Embryonic facial prominence (tissue), 1 donor: Measurements from ENCODE around the gene TTC39A.

Source experiments
- DNase-seq: peaks from one replicate; pipeline ENCODE4 v3.0.0-alpha.2; 2016; ENCODE audit errors: extremely low spot score

The TTC39A gene

DNA sequence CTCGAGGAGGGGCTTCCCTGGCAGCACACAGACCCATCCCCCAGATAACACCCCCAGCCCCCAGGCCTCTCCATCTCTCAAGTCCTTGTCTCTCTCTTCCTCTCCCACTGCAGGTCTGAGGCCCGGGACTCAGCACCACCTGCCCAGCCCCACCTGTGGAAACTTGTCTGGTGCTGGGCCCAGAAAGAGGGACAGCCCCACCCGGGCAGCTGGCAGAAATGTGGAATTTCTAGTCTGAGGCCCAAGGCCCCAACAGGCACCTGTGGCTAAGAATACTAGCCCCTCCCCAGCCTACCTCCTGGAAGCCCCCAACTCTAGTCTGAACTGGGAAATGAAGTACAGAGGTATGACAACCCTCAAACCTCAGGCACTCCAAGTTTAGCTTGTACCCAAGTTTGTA, 15.4 kb downstream of the TTC39A start:
- no peak for DNase-seq

DNA sequence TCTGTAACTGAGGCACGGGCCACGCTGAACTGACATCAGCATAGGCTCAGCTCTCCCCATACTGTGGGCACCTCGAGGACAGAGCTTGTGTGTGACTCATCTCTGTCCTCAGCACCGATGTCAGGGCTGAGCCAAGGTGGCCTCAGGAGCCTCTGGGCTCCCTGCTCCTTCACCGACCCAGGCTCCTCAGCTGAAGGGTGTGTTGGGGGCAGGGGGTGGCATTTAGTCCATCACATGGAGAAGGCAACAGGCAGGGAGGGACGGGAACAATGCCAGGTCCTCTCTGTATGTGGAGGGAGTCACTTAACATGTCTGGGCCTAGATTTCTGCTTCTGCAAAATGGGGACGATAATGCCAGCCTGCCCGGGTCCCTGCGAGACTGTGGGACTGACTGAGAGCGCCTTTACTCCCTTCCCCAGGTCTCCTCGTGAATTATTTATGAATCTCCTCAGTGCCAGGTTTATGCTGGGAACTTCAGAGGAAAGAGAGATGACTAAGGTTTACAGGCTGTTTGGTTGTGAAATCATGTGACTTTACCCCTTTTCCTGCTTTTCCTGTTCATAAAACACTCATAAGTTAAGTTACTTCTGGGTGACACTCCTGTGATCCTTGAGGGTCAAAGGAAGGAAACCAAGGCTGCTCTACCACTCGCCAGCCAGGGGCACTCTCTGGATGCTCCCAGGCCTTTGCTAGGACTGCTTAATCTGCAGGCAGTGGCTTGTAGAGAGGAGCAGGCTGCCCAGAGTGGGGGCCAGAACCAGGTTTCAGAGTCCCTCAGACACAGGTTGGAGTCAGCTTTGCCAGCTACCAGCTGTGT, 16.2 kb downstream of the TTC39A start:
- DNase-seq = no peak

DNA sequence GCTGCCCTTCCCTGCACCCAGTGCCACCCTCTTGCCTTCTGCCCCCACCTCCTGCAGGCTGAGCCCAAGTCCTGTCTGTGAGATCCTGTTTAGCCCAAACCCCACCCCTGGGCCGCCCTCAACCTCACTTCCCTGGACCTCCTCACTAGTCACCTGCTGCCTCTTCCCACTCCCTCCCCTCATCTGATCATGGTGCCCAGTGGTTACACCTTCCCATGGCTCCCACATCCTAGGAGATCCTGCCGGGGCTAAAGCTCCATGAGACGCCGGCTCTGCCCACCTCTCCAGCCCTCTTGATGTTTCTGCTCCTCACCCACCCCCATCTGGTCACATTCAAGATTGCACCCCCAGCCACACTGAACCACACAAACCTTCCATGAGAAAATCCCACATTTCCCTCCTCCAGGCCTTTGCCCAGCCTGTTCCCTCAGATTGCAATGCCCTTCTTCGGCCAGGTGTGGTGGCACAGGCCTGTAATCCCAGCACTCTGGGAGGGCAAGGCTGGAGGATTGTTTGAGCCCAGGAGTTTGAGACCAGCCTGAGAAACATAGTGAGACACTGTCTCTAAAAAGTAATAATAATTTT, 17.0 kb downstream of the TTC39A start:
- no peak for DNase-seq

DNA sequence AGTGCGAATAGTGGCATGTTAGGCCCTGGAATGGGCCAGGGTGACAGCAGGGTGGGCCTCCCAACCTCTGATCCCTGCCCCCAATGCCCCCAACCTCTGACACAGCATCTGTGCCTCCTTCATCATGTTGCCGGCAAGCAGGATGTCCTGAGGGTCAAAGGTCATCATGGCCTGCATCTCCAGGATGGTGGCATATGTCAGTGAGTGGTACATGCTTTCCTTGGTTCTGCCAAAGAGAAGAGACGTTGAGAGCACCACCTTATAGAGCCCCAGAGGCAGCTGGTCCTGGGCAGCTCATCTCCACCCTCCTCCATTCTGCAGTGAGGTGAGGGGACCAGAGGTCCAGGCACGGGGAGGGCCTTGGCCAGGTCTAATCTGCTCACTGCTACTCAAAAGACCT, 17.6 kb downstream of the TTC39A start:
- DNase-seq = no peak

DNA sequence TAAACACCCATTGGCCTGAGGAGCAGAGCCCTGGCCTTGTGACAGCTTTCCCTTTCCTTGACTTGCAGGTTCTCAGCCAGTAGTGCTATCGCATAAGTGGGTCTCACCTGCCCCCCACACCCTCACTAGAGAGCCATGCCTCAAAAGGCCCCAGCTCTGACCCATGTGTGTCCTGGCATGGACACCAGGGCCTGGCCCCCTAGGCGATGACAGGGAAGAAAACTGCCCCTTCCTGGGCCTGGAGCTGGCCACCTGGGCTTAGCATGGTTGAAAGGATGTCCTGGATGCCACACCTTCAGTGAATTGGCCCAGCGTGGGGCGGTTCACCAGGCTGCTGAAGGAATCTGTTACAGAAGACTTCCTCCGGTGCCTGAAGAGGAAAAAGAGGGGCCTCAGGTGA, 18.5 kb downstream of the TTC39A start:
- DNase-seq = no peak

DNA sequence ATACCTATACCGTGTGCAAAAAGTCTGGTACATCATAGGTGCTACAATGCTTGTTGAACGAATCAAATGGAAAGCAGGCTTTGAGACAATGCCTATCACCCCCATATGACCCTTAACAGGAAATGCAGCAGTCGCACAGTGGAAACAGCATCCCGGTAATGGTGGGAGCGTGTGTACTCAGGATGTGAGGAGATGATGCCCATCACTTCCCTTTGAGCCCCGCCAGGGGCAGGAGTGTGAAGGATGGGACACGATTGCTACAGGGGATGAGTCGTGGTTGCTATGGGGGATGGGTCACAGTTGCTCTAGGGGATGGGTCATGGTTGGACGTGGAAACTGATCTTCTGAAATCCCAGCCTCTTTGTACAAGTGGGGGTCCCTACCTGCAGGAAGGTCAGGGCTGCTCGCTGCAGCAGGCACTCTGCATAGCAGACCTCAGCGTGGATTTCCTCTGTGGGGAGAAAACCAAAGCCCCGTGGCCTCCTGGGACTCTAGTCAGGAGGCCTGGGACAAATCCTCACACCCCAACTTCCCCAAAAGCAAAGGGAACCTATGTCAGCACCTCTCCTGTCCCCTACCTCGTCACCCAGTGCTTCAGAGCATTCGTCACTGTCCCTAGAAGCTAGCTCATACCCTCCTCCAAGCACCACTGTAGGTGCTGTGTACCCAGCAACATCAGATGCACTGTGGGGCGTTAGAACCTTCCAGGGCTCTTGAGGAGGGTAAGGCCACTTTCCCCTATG, 19.3 kb downstream of the TTC39A start:
- DNase-seq = no peak

DNA sequence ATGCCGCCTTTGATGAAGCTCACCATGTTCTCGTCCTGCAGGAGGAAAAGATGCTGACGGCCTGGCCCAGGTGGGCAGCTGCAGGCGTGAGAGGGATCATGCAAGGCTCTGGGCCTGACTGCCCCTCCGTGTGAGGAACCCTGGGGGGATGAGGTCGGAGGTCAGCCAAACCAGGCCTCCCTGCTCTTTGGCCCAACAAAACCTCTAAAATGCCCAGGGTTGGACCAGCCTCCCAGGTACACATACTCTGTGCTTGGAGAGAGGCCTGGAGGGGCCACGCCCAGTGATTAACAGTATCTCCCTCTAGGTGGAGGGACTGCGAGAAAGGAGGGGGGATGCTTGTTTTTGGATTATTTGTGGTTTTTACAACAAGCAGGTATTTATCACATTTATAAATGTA, 21.1 kb downstream of the TTC39A start:
- DNase-seq = no peak

DNA sequence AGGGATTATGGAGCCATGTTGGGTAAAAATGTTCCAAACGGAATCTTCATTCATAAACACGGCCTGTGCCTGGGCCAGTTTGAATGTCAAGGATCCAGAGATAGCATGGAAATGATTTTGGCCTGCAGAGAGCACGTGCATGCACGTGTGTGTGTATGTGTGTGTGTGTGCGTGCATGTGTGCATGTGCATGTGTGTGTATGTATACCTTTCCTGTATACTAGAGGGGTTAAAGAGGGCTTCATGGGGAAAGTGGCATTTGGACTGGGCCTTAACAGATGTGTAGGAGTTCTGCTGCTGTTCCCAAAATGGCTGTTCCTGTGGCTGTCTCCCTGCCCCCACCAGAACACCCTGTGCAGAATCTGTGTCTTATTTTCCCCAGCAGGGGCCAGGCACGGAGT, 21.7 kb downstream of the TTC39A start:
- DNase-seq = no peak

DNA sequence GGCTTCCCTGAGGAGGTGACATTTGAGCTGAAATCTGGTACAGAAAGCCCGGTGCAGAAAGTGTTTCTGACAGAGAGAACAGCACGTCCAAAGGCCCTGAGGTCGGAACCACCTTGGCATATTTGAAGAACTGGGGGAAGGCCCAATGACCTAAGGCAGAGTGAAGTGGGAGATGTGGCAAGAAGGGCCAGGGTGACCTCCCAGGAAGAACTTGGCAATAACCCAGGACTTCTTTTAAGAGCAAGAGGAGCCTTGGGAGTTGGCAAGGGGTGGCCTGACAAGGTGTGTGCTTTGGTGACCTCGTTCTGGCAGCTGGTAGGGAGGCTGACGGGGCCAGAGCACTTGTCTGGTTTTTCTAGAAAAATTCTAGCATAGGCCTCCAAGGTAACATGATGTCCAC, 23.4 kb downstream of the TTC39A start:
- DNase-seq = no peak

DNA sequence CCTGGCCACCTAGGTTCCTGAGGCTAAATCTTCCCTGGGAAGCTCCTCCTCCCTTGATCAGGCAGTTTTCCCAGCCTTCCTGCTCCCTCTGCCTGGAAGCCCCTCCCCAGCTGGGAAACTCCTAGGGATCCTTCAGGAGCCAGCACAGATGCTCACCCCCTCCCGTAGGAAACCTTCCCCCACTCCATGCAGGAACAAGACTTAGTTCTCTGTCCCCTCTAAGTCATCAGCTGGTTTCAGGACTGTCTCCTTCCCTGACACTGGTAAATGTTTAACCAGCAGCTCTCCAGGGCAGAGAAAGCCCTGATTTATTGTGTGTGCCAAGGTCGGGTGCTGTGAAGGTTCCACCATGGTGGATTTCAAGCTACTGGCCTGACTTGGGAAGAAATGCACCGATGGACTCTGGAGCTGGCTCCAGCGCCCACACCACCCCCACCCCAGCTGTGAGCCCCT, 25.0 kb downstream of the TTC39A start:
- no peak for DNase-seq

DNA sequence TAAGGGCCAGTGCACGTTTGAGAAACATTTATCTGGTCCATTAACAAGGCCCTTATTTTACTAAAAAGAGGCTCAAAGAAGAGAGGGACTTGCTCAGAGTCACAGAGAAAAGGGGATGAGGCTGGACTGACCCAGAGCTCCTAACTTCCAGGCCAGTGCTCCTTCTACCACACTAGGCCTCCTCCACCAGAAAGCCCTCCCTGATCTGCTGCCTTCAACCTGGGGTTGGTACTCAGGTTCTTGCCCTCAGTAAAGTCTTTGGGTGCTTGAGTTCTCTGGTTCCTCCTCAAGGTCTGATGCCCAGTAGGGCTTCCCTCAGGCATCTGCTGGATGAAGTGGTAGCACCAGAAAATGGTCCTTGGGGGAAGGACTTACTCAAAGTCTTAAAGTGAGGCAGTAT, 26.0 kb downstream of the TTC39A start:
- DNase-seq = no peak

DNA sequence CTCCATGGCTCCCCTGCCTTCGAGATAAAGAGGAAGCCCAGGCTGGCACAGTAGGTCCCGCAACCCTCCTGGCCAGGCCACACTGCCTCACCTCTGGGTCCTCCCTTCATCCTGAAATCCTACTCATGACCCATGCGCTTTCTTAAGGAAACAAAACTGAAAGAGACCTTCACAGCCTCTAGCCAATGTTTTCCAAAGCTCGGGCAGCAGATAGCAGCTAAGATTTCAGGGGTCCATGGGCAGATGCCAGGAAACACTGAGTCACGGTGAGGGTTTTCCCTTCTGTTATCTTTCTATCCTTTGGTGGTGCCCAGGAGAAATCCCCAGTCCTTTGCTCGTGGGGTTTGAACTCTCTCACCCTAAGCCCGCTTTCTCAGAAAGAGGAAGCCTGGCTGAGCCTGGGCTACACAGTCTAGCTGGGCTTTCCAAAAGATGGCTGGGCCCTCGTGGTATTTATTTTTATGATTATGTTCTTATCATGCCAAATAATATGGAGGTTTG, 26.6 kb downstream of the TTC39A start:
- no peak for DNase-seq

DNA sequence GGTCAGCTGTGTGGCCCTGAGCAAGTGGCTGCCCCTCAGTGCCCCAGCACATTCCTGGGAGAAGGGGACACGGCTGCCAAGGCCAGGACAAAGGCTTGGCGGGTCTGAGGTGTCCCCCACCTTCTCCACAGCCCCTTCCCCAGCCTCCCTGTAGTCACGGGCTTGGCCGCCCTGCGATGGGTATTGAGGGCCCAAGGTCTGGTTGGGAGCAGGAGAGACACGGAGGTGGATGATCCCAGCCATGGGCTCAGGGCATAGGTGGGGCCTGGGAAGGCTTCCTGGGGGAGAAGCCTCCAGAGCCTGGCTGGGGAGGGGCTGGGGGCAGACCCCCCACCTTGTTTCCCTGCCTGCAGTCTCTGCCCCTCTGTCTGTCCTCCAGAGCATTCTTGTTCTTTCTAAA, 27.0 kb downstream of the TTC39A start:
- DNase-seq = no peak

DNA sequence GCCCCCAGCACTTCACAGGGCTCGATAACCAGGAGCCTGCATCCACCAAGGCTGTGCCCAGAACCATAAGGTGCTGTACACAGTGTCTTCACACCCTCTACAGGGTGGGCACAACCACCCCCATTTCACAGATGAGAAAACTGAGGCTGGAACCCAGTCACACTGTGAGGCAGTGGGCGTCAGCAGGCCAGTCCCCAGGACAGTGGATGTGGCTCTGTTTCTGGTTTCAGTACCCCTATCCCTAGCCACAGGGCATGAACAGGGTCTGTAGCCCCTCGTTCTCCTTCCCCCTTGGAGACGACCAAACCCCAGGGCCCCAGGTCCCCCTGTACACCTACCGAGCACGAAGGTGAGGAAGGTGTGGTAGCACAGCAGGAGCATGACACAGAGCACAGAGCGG, 27.6 kb downstream of the TTC39A start:
- DNase-seq = no peak

DNA sequence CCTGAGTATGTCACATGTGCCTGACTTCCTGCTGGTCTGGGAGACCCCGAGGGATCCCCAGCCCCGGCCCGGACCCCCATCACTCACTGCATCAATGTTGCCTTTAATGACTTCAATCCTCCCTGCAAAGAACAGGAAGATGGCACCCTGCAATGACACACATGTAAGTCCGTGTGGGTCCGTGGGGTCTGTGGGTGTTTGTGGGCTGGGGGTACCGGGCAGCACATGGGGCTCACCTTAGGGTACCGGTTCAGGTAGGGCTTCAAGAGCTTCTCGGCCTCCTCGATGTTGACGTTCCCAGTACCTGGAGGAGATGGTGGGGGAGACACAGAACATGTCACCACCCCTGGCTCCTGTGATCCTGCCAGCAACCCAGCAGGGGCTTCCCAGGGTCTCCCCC, 28.1 kb downstream of the TTC39A start:
- no peak for DNase-seq

DNA sequence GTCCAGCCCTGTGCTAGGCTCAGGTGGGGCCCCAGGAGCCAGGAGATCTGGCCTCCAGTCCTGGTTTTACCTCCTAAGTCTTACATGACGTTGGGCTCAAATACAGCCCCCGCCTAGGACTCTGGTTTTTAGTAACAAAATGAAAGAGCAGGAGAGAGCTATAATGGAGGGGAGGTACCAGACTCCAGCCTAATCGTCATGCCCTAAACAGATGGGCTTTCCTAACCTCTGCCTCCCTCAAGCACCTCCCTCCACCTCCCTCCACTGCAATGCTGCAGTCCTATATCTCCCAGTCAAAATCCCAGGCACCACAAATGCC, 28.6 kb downstream of the TTC39A start:
- DNase-seq = no peak

DNA sequence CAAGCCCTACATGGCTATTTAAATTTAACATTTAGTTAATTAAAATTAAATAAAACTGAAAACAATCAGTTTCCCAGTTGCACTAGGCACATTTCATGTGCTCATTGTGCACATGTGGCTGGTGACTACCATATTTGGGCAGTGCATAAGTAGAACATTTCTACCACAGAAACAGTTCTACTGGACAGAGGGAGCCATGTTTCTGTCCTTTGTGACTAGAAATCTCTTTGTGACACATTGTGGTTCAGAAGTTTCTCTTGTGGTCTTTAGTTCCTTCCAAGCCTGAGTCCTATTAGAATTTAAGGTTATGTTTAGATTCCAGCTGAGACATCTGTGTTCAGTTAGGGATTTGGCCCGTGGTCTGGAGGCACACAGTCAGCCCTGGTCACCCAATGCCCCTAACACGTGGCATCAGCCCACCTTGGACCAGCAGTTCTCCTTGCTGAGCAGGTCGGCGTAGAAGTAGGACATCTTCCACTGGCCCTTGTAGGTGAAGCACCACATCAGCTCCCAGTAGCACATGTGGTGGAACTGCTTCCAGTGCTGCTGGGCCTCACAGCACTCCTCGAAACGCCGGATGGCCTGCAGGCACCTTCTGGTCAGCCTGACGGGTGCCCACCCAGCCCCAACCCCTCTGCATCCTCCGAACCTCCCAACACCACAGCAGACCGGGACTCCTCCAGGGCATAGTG, 29.1 kb downstream of the TTC39A start:
- DNase-seq = no peak

DNA sequence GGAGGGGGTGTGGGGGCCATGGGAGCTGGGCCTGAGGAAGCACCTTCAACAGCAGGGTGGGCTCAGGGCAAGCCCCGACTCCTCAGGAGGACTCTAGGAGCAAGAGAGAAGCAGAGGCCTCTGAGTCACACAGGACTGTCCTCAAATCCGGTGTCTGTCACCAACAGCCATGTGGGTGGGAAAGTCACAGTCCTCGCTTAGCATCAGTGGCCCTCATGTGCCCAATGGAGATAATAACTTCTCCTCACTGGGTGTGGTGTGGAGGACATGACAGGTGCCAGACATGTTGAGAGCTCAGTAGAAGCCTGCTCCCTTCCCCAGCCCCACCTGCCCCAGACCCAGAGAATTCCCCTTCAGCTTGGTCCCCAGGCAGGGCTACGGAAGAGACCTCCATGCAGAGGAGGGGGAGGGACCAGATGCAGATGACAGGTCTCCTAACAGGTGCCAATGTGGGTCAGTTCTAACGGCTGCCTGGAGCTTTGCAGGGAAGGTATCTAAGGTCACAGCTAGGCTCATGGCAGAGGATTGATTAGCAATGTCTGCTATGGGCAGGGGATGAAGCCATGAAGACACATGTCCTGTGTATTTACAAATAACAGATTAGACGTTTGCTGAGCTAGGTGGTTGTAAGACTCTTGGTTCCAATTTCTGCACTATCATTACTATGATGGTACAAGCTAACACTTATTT, 30.2 kb downstream of the TTC39A start:
- no peak for DNase-seq

DNA sequence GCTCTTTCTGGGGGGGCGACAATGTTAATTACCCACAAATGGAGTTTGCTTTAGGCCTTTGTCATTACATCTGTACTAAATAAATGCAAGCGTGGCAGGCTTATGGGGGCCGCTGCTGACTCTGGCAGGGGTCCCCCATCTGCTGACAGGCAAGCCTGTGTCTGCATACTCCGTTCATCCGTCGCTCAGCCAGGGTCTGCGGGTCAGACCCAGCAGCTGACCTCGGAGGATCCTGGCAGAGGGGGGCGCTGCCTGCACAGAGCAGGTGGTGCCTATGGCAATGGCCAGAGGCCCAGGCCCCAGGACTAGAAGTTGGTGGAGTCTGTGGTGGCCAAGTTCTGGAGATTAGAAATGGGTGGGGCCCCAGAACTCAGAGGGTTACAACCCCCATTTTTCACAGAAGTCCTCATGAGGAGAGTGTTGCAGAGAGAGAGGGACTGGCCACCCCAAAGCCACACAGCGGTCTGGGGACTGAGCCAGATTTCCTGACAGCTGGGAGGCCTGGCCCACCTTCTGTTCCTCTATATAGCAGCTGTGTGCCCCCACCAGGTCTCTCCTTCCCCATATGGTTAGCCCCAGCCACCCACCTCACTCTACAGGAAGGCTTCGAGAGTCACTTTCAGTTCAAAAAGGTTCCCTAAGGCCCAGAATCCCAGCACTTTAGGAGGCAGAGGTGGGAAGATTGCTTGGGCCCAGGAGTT, 31.0 kb downstream of the TTC39A start:
- DNase-seq = no peak

DNA sequence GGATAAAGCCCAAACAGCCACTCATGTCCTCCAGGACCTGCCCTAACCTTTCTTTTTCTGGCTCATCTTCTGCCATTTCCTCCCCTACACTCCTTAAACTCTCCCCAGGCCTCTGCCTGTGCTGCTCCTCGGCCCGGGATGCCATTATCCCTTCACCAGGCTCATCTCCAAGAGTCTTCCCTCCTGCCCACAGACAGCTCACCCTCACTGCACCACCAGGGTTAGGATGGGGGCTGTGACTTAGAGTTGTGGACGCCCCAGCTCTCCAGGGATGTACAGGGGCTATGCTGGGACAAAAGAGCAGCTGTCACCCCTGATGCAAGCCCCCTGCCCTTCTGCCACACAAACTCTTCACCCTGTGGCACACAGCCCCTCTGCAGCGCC, 32.0 kb downstream of the TTC39A start:
- no peak for DNase-seq
